ENCODE measurements around the gene RNASEH2A.
"Not testable (repeated sequence)": the region's sequence is repeated elsewhere in the genome, so short reads cannot be mapped to it uniquely, and the experiment has no call there.

DNA sequence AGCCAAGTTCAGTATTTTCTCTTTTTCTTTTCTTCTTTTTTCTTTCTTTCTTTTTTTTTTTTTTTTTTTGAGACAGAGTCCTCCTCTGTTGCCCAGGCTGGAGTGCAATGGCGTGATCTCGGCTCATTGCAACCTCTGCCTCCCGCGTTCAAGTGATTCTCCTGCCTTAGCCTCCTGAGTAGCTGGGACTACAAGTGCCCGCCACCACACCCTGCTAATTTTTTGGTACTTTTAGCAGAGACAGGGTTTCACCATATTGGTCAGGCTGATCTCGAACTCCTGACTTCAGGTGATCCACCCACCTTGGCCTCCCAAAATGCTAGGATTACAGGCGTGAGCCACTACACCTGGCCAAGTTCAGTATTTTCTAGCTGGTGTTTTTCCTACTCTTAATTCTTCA is 8.8 kb upstream of the RNASEH2A start:
- TF ChIP-seq, protein P1, sequence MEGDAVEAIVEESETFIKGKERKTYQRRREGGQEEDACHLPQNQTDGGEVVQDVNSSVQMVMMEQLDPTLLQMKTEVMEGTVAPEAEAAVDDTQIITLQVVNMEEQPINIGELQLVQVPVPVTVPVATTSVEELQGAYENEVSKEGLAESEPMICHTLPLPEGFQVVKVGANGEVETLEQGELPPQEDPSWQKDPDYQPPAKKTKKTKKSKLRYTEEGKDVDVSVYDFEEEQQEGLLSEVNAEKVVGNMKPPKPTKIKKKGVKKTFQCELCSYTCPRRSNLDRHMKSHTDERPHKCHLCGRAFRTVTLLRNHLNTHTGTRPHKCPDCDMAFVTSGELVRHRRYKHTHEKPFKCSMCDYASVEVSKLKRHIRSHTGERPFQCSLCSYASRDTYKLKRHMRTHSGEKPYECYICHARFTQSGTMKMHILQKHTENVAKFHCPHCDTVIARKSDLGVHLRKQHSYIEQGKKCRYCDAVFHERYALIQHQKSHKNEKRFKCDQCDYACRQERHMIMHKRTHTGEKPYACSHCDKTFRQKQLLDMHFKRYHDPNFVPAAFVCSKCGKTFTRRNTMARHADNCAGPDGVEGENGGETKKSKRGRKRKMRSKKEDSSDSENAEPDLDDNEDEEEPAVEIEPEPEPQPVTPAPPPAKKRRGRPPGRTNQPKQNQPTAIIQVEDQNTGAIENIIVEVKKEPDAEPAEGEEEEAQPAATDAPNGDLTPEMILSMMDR (IDR thresholded peaks at IDR 0.05), result not testable (repeated sequence)
- TF ChIP-seq POLR2A, POLR2AphosphoS5 (IDR thresholded peaks at IDR 0.05): not testable (repeated sequence)
